Stimulated activated CD8-positive, alpha-beta memory T cell treated with anti-CD3 and anti-CD28 coated beads, Interleukin-15, amount 100 ng/mL, for 4 hours (primary cell): ENCODE data around the gene SUMF1.
A peak's percentile ranks its signal among the peaks of the same experiment; 100 is the strongest.

Experiments used
- DNase-seq, 2 donors: peaks; one replicate each; pipeline ENCODE4 v3.0.0-alpha.2; 2020; ENCODE audit warnings: low read depth in 2 of 2

The SUMF1 gene

DNA sequence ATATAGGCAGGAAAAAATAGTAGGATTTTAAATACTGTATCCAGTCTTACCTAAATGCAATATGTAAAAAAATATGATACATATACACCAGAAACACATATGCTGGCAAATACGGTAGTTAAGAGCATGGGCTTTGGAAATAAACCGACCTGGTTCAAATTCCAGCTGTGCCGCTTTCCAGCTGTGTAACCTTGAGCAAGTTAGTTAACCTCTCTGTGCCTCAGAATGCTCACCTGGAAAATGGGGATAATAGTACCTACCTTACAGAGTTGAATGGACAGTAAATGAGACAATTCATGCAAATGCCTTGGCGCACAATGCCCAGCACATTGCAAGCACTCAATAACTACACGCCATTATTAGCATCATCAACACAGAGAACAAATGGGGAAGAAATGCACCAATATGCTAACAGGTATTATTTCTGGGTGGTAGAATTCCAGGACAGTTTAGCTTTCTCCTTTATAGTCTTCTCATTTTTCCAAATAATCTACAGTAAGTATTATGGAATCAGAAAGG is 50.6 kb downstream of the SUMF1 start:
- no peak for DNase-seq

DNA sequence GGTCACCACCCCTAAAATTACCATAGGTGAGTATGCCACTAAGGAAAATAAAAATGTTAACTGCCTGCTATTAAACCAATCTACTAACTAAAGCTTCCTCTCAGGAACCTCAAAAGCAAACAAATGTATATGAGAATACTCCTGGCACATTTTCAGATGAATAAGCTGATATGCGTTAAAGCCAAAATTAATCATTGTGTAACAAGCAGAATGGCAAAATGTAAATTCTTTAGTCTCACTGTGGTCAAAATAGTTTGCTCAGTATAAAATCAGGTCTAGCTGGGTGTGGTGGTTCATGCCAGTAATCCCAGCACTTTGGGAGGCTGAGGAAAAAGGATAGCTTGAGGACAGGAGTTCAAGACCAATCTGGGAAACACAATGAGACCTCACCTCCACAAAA is 53.6 kb downstream of the SUMF1 start:
- DNase-seq = no peak

- DNase-seq = no peak
These were observed 55.2 kb downstream of the SUMF1 start for GRCh38 chr3:4411833-4412232.

DNA sequence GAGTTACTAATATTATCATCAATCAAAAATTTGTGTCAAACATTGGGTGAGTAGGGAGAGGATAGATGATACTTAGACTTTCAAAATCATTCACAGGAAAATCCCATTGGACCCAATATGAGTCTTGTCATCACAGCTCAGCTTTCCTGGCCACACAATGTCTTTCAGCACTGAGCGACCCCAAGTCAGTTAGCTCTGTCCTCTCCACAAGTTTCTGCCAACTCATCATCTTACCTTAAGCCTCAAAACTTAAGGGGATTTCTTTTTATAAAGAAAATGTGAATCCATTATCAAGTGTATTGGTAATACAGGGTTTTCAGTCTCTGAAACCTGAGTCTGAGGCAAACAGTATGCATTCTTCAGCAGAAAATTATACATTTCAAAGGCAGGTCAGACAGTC is 55.8 kb downstream of the SUMF1 start:
- DNase-seq = no peak

- no peak for DNase-seq
These were observed 56.5 kb downstream of the SUMF1 start for GRCh38 chr3:4410606-4411005.

DNA sequence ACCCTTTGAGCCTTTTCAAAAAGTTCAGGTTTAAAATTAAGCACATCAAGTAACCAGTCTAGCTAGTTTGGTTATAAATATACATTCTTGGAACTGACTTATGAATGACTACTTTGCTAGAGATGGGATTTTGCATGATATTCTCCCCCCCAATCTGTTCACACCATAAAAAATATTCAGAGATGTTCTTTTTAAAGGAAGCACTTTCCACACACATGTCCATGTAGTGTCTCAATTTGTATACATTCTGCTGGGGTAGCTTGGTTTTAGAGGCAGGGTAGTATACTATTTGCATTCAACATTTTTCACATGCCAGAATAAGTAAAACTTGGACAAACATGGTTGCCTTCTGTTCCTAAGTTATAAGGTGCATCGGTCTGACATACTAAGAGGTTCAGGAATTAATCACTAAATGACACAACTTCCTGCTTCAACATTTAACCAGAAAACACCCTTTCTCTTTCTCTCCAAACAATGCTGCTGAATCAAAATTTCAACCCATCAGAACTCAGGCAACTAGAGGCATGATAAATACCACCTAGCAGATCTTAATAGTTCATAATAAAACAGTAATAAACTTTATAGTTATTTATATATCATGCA is 57.0 kb downstream of the SUMF1 start:
- no peak for DNase-seq

GRCh38 chr3:4409415-4409814 is 57.7 kb downstream of the SUMF1 start:
- no peak for DNase-seq

DNA sequence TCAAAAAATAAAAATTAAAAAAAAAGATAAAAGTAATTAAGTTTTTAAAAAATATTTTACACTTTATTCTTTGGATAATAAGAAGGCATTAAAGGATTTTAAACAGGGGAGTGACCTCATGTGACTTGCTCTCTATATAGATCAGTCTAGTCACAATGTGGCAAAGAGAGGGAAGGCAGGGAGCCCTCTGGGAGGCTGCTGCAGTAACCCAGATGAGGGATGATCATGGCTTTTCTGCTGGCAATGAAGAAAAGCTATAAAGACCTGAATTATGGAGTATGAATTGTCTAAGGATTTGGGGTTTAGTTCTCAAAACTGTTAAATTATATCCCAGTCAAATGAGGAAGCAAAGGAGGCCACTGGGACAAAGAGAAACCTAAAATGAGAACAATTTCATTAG is 58.1 kb downstream of the SUMF1 start:
- no peak for DNase-seq

GRCh38 chr3:4407941-4408340 is 59.1 kb downstream of the SUMF1 start:
- DNase-seq = no peak

GRCh38 chr3:4406746-4407568 is 60.1 kb downstream of the SUMF1 start:
- DNase-seq = no peak

DNA sequence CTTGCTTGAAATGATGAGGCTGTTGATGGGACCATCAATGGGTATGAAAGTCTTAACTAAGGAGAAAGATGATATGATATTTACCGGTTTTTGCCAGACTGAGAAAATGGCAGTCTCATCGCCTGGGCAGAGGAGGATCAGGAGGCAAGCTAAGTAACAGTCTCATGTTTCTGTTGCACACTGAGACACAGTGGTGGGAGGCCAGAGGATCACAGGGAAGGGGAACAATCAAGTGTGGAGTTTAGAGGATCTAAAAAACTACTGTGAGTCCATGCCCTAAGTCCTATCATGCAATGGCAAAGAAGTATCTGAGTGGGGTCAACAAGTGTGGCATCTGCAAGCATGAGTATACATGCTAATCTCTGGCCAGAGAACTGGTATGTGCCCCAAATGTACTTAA is 62.2 kb downstream of the SUMF1 start:
- DNase-seq = no peak

- no peak for DNase-seq
These were observed 65.6 kb downstream of the SUMF1 start for GRCh38 chr3:4401441-4401840.

- no peak for DNase-seq
These were observed 67.6 kb downstream of the SUMF1 start for GRCh38 chr3:4399476-4399875.

- DNase-seq = no peak
These were observed 68.2 kb downstream of the SUMF1 start for GRCh38 chr3:4398941-4399245.

DNA sequence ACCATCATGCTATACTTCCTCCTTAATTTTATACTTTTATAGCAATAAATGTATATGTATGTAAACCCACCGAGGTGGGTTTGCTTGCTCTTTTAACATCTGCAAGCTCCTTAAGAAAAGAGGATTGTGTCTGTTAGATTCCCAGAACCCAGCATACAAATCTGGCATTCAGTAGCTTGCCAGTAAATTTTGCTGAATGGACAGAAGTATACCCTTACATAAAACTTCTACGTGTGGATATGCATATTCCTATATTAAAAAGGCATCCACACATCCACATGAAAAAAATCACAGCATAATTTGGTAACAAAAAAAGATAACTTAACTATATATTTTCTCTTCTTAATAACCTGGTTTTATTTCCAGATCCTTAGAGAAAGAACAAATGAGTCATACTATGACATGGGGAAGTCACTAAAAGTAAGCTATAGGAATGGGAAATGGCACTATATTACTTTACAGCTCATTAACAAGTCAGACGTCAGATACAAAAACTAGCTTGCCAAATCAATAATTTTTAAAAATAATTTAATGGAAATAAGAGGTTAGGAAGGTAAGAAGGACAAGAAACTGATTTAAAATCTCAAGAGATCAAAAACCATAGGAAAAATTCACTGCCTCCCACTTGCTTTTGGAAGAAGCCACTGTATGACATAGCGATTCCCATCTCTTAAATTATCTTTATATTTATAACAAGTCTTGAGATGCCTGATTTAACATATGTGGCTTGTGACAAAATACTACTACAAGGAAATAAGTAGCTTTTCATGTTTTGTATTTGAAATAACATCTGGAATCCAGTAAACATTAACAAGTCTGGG is 68.7 kb downstream of the SUMF1 start:
- no peak for DNase-seq

GRCh38 chr3:4397466-4397865 is 69.6 kb downstream of the SUMF1 start:
- DNase-seq = no peak

DNA sequence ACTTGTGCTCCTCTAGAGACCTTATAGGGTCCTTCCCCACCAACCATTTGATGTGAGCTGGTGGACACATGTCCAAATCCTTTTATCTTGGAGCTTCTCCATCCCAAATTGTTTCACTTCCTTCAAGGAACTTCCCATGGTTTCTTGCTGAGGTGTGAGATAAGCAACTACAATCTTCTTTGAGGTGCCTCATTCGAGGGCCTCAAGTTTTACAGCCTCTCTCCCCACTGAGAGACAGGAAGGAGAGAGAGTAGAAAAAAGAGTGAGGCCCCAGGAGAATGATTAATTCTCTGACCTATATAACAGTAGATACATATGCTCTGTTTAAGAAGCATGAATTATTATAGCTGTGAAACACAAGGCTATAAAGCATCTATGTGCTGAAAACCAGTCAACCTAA is 70.5 kb downstream of the SUMF1 start:
- DNase-seq = no peak

- DNase-seq = no peak
These were observed 71.1 kb downstream of the SUMF1 start for GRCh38 chr3:4396006-4396405.

DNA sequence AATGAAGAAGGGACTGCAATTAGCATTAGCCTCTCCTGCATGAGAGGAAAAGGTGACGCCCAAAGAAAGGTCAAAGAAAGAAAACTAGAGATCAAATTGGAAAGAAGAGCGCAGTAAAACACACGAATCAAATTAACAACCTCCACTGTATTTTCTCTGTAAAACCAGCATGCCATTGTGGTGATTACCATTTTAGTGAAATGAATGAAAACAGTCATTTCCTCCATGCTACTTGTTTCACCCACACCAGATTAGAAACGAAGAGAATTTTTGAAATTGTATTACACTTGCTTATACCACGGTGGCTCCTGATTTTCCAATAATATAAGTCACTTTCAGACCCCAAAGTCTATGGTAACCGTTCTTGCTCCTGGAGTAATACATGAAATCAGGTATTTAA is 71.6 kb downstream of the SUMF1 start:
- no peak for DNase-seq

DNA sequence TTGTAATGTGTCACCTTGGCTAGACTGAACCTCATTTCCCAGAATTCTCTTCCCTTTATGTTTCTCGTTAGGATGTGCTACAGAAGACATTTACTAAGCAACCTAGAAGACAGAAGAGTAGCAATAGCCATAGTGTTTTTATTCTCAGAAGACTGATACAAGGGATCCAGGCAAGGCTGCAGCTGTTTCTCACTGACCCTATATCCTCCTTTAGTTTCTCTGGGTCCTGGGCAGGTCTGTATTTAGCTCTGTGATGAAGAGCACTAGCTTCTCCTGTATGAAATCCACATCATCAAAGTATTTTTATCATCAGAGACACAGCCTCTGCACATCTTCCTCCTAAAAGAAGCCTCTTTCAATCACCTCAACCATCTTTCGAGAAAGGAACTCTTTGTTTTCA is 72.5 kb downstream of the SUMF1 start:
- no peak for DNase-seq

DNA sequence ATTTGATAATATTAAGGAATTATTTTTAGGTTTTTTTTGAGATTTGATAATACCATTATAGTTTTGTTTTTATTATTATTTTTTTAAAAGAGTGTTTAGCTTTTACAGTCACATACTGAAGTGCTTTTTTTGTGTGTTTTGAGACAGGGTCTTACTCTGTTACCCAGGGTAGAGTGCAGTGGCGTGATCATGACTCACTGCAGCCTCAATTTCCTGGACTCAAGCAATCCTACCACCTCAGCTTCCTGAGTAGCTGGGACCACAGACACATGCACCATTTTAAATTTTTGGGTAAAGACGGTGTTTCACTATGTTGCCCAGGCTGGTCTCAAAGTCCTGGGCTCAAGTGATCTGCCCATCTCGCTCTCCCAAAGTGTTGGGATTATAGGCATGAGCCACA is 73.0 kb downstream of the SUMF1 start:
- DNase-seq = peak; percentile 7 to 9

DNA sequence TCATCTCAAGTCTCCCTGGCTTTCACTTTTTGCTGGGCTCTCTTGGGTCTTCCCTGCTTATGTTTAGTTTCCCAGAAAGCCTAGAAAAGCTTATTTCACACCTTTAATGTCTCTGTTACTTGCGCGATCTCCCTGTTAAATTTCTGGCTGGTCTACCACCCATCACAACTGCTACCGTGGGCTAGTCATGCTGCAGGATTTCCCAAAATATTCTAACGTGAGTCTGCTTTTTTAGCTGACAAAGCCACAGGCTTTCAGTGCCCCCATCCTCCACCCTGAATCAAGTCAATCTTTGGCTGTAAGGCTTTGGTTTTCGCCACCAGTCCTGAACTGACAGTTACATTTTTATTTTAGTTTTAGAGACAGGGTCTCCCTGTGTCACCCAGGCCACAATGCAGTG is 74.1 kb downstream of the SUMF1 start:
- DNase-seq = no peak
